Stimulated activated CD8-positive, alpha-beta memory T cell treated with anti-CD3 and anti-CD28 coated beads, Interleukin-4, amount 100 ng/mL, for 4 hours (primary cell): Measurements from ENCODE around the gene C9orf50.
A peak's percentile ranks its signal among the peaks of the same experiment; 100 is the strongest.

Experiments used
- DNase-seq, 2 donors: peaks; one replicate each; pipeline ENCODE4 v3.0.0-alpha.2; 2020; ENCODE audit warnings: low read depth in 2 of 2, low spot score in 1 of 2

The C9orf50 gene

DNA sequence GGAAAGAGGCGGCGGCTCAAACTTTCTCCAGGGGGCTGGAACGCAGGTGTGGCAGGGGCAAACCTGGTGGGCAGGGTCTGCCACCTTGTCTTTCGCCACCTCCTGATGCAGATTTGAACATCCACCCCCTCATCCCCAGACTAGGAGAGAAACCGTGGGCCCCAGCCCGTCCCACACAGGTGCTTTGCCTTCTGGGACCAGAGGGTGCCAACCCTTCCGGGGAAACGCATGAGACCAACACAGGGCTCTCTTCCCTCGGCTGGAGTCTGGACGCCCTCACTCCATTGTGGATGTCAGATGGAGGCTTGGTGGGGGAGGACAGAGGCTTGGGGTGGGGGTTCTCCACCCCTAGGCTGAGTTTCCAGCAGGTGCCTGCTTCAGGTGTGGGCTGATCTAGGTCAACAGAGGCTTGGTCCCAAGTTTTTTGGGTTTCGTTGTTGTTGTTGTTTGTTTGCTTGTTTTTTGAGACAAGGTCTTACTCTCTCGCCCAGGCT, 9.5 kb downstream of the C9orf50 start:
- DNase-seq: no peak

DNA sequence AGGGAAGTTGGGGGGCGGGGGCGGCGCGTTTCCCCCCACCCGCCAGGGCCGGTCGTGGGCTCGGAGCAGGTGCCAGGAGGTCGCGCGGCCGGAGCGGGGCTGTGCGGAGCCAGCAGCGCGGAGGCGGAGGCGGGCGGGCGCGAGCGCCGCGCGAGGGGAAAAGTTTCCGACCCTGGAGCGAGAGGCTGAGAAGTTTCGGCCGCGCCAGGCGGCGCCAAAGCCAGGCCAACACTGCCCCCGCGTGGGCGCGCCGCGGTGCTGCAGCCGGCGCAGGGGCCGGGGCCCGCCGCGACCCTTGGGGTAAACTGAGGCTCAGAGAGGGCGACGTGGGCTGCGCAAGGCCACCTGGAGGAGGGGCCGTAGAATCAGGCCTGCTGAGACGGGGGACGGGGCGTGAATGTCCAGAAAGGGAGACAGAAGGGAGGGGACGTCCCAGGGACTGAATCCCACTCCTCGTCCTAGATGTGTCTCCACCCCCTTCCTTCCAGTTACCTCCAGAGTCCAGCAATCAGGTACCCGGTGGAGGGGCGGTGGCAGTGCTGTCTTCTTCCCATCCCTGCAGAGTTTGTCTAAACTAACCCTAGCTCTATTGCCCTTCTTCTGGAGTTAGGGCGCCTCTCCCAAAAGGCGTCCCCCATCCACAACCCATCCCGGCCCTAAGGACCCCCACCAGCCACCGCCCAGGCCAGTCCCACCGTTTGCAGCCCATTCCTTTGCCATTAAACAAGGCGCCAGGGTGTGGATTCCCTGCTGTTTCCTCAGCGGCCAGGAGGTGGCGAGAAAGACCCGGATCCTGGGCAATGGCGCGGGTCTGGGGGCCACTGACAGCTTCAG, 10.2 kb downstream of the C9orf50 start:
- DNase-seq: peak; percentile 43 to 53

DNA sequence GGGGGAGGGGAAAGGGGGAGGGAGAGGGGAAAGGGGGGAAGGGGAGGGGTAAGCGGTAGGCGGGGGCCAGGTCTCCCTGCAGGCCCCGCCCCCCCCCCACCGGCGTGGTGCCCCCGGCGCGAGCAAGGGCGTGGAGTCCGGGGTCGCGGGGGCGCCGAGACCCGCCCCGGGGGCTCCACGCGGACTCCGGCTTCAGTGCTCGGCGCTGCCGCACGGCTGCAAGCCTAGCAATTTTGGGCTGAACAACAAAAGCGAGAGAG, 10.8 kb downstream of the C9orf50 start:
- no peak for DNase-seq

DNA sequence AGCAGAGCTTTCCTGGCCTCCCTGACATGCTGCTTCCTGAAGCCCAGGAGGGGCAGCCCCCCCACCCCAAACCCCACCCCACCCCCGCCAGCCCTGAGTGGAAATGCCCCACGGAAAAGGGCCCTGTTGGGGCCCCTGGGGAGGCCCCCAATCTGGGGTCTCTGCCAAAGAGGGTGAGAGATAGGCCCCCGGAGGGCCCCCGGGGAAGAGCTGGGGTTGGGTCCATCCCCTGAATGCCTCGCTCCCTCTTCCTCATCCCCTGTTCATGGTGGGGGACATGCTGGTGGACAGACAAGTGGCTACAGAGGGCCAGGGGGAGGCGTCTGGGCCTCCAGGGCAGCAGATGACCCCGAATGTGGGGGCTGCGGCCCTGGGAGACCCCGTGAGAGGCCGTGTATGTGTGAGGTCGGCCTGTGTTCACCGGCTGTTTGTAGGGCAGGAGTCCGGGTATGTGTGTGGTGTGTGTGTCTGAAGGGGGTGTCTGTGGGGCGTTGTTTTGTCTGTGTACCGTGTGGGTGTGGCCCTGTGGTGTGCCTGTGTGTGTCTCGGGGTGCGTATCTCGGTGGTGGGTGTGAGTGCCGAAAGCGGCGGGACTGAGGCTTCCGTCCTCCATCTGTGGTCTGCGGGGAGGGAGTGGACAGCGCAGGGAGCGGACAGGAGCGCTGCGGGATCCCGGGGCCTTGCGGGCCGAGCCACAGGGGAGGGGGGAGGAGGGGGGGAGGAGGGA, 11.3 kb downstream of the C9orf50 start:
- DNase-seq: peak; percentile 34 to 60

DNA sequence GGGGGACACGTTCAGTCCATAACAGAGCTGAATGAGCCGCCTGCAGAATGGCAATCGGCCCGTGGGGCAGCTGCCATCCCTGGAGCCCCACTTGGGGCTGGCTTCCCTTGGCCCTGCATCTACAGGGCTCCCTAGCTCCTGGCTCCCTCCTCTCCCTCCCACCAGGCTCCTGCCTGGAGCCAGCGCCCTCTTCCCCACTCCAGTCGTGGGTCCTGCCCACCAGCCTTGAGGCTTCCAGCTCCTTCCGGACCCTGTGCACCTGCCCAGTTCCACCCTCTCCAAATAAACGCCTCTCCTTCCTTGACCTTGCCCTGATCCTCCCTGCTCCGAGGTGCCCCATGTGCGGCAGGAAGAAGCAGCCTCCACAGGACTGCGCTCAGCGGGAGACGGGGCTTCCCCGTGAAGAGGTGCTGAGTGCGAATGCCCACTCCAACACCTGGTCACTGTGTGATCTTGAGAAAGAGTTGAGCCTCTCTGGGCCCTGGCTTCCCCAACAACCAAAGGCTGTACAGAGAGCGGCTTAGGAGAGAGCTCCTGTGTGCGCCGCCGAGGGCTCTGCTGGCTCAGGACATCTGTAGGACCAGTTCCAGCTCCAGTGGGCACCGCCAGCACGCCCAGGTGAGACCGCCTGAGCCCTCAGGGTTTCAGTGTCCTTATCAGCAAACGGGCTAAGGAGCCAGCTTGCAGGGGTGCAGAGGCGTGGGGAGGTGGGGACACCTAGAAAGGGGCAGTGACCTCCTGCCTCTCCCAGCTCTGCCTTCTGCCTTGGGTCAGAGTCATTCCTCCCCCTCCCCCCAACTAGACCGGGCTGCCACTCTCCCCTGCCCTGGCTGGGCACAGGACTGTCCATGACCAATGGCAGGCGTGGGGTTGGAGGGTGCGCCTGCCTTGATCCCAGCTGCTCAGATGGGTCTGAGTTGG, 12.1 kb downstream of the C9orf50 start:
- no peak for DNase-seq

DNA sequence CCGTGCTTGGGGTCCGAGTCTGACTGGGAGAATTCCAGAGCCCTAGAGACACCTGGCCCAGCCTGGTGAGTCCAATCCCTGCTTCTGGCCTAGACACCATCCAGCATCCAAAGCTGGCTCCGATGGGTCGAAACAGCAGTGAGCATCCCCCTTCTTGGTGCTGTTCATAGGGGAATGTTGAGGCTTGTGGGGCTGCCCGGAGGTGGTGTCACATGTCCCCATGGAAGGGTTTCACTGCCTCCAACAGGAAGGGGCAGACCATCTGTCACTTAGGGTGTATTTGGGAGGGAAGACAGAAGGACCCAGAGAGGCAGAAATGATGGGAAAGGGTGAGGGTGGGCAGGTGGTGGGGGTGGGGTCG, 13.9 kb downstream of the C9orf50 start:
- DNase-seq: no peak

DNA sequence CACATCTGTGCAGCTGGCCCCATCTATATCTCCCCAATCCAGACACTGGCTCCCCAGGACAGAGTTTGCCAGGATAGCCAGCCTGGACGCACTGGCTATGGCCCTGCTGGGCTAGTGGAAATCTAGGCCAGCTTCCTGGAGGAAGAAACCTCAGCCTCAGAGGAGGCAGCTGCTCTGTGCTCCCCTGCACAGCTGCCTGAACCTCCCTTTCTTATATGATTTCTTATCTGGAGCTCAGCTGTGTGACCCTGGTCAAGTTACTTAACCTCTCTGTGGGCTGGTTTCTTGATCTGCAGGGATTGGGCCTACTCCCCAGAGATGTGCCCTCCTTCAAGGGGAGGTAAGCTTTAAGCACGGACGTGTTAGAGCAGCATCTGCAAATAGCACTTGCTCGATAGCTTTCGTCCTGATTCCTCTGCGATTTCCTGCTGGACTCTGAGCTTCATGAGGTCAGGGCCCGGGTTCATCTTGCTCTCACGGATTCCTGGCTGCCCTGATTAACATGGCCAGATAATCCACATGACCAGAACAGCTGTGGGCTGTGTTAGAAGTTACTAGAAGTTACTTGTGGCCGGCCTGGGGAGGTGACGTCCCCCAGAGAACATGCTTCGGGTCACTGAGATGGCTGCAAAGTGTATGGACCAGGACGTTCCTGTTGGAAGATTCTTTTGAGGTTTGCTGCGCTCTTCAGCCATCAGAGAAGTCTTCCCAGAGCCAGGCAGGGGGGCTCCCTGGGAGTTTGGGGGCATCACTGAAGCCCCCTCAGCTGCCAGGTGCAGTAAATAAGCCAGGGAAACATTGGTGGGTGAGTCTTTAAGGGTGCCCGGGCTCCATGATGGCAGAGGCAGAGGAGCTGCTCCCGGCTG, 14.5 kb downstream of the C9orf50 start:
- no peak for DNase-seq

DNA sequence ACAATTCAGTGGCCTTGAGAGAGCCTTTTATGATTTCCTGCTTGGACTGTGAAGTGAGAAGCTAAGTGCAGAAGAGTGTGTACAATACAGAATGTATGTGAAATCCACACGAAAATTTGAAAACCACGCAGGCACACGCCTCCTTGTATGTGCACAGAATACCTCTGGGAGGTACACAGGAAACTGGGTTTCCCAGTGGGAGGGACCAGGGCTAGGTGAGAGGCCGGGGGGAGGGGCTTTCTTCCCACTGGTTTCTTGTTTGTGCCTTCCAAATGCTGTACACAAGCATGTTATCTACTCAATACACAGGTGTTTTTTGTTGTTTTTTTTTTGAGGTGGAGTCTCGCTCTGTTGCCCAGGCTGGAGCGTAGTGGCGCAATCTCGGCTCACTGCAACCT, 16.1 kb downstream of the C9orf50 start:
- DNase-seq: no peak

DNA sequence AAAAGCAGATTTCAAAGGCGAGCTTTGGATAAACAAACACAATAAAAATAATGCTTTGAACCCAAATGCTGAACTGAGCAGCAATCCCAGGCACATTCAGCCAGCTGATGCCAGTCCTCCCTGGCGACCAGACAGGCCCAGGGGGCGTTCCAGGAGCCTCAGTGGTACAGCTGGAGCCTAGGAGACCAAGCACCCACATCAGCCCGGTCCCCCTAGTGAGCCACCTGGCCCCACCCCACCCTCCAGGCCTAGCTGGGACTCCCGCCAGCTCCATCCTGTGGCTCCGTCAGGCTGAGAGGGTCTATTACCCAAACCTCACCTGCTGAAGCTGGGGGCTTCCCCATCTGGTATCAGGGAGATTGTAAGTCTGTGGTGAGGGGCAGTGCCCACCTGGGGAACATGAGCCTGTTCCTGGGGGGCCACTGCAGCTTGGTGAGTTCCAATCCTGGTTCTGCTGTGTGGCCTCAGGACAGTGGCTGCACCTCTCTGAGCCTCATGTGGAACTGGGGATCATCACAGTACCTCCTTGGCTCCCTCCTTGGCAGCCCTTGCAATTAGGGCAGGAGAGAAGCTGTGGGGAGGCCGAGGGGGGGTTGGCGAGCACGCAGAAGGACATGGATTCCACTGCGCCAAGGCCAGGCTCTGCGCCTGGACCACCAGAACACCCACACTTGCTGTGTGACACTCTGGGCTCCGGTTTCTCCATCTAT, 16.7 kb downstream of the C9orf50 start:
- DNase-seq: no peak

DNA sequence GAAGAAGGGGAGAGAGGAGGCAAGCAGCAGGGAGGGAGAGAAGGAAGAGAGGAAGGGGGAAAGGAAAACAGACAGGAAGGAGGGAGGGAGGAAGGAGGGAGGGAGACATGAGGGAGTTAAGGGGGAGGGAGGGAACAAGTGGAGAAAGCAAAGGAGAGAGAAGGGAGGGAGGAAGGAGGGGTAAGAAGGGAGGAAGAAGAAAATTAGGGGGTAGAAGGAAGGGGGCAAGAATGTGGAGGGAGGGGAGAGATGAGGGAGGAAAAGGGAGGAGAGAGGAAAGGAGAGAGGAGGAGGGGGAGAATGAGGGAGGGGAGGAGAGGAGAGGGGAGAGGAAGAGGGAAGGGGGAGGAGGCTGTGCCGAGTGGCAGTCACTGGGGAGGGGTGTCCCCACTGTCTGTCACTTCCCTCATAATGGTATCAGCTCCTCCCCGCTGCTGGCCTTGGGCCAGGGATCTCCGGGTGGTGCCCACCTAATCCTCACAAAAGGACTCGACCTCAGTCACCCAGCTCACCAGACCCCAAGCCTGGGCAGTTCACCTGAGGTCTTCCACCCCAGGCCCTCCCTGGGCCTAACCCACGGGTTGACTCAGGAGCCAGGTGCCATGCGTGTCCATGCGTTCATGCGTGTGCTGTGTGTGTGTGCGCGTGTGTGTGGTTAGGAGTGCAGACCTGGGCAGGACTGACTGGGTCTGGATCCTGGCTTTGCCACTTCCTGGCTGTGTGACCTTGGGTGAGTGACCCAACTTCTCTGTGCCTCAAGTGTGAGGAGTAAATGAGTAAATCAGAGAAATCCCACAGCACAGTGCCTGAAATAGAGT, 18.1 kb downstream of the C9orf50 start:
- no peak for DNase-seq

DNA sequence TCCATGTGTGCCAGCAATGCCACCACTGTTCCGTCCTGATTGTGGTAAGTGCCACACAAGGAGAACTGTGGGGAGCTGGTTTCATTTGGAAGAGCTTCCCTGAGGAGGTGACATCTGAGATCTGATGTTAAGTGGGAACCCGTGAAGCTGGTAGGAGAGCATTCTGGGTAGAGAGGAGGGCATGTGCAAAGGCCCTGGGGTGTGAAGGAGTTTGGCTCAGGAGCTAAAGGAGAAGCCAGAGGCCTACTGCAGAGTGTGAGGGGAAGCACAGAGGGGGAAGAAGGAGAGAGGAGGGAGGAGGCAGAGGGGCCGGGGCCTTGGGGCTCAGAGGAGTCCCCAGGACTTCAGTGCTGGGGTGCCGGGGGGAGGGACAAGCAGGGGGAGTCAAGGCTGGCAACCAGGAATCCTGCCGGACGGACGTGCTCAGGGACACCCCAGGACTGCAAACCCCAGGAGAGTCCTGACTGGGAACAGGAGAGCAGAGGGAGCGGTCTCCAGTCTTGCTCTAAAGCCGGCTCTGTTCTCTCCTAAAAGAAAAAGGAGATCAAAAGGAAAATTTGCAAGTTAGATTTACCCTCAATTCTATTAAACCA, 19.7 kb downstream of the C9orf50 start:
- no peak for DNase-seq

DNA sequence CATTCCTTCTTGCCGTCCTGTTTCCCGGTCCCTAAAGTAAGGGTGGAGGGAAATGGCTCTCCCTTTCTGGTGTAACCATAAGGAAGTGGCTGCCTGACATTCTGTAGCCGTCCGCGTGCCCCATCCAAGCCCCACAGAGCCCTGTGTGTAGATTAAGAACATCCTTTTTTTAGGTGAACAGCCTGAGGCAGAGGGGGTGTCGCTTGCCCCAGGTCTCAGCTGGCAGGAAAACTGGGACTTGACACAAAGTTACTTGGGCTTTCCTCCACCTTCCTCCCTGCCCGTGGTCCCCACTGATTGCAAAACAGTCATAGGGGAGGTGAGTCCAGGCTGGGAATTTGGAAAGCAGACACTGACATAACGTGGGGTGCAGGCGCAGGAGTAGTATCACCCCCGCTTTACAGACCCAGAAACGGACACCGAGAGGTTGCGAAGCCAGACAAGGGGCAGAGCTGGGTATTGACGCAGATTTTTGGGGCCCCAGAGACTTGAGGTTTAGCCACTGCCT, 22.8 kb downstream of the C9orf50 start:
- DNase-seq: no peak

DNA sequence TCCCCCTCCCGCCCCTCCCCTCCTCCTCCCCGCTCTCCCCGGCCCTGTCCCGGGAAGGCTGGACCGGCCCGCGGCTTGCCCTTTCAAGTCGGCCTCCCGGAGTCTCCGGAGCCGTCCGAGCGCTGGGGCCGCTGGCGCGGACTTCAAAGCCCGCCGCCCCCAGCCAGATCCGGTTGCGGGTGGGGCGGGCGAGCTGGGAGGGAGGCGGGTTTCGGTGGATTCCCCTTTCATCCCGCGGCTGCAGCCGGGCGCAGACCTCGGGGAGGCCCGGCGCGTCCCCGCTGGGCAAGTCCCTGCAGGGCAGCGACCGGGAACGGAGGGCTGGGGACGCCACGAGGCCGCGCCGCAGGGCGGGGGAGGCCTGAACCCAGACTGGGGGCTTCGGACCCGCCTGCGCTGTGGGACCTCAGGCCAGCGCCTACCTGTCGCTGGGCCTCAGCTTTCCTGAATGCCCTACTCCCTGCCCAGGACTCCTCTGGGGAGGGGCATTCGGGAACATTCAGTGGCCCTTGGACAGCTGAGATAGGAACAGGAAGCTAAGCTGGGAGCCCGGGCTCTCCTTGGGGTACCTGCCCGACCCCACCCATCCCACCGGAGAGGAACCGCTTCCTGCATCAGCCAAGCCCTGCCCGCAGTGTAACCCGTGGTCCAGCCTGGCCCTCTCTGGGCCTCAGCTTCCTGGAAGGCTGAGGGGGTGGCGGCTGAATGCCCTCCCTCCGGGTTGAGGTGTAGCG, 23.4 kb downstream of the C9orf50 start:
- DNase-seq: no peak

DNA sequence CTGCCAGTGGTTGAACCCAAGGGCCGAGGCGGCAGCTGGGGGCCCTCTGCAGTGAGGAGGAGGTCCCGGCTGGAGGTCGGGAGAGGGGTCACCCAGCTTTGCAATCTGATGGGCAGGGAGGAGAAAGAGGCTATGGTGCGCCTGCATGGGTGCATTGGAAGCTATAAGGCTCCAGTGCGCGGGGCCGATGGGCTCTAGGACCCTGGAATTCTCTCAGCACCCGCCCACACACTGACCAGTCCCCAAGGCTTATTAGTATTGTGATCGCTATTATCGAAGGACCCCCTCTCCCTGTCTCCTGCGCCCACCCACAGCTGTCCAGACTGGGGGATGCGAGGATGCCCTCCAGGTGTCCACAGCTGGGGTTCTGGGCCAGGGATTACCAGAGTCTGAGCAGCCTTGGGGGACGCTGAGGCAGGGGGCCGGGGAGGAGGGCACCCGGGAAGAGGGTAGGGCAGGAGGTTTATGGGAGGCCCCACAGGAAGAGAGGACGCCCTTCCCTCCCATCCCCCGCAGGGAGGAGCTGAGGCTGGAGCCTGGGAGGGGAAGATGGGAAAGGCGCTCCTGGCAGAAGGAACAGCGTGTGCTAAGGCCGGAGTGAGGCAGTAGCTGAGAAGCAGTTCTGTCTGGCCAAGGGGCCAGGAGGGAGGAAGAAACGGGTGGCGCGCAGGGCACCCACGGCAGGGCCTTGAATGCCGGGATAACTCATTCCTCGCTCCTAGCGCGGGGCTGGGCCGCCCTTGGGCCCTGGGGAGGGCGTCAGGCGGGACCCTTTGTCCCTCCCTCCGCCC, 24.2 kb downstream of the C9orf50 start:
- no peak for DNase-seq

DNA sequence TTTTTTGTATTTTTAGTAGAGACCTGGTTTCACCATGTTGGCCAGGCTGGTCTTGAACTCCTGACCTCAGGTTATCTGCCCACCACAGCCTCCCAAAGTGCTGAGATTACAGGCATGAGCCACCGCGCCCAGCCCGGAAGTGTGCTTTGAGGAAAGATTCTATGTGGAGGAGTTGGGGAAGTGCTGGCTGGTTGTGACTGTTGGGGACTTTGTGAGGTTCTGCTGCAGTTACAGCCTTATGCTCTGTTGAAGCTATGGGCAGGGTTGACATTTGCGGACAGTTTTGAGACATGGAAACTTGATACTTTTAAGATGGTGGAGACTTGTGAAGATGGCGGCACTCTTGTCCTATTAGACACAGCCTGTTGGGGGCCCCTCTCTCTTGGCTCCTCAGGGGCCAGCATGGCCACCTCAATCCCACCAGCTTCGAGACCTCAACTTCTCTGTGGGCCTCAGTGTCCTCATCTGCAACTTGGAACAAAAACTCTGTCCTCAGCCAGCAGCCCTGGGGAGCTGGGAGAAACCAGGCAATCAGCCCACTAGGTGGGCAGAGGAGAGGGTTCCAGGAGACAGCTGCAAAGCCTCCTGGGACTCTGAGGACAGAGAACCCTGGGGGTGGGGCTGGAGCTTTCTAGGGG, 24.9 kb downstream of the C9orf50 start:
- DNase-seq: no peak

DNA sequence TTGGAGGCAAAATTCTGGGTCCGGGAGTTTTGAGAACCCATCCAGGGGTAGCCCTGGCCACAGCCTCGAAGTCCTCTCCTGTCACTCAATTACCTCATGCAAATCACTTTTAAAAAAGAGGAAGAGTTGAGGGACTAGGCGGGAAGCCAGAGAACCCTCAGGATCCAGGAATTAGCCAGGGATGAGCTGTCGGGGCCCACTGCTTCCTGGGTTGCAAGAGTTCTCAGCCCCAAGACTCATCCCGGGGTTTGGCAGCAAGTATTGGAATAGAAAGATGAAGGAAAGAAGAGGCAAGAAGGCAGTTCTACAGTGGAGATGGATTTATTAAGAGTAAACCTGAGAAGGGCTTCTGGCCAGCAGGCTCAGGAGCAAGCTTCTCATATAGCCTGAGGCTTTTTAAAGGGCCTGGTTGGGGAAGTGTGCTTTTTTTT, 25.6 kb downstream of the C9orf50 start:
- no peak for DNase-seq

DNA sequence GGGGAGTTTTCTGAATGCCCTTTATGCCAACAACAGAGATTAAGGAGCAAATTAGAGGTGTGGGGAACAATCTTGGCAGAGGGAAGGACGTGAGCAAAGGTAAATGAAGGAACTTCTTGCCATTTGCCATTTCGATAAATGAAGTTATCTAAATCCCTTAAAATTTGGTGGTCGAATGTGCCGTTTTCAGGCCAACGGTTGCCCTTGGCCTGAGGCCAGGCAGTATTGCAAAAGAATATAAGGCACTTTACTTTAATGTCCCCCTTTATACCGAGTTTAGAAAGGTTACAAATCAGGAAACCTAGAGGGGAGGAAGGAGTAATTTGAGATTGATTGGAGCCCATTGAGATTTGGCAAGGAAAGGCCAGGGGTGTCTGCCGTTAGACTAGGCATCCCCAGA, 26.3 kb downstream of the C9orf50 start:
- DNase-seq: no peak
